ENCODE data around the gene KRT81.
"Not testable (repeated sequence)": the region's sequence is repeated elsewhere in the genome, so short reads cannot be mapped to it uniquely, and the experiment has no call there.

Gene KRT81

GRCh38 chr12:52274521-52275120 is 16.7 kb downstream of the KRT81 start, which contains the start of gene KRT86:
Gene KRT86, plus strand, starts transcription at chr12:52274645. Its CDS starts 27,272 bp downstream, at chr12:52301917.
- no peak for DNase-seq (ENCODE audit: low read depth in 3 of 3)

- no peak for DNase-seq (ENCODE audit: low read depth in 3 of 3)
These were observed 20.2 kb downstream of the KRT81 start for GRCh38 chr12:52271158-52271557.

GRCh38 chr12:52270541-52271070 is 20.7 kb downstream of the KRT81 start:
- DNase-seq (ENCODE audit: low read depth in 3 of 3) = no peak

GRCh38 chr12:52268212-52268611 is 23.1 kb downstream of the KRT81 start:
- no peak for DNase-seq (ENCODE audit: low read depth in 3 of 3)

- DNase-seq (ENCODE audit: low read depth in 3 of 3) = no peak
These were observed 23.6 kb downstream of the KRT81 start for GRCh38 chr12:52267699-52268098.

GRCh38 chr12:52267266-52267665 is 24.1 kb downstream of the KRT81 start:
- no peak for DNase-seq (ENCODE audit: low read depth in 3 of 3)

GRCh38 chr12:52266514-52266913 is 24.8 kb downstream of the KRT81 start:
- no peak for DNase-seq (ENCODE audit: low read depth in 3 of 3)

GRCh38 chr12:52264435-52264825 is 26.9 kb downstream of the KRT81 start:
- DNase-seq (ENCODE audit: low read depth in 3 of 3) = no peak

- no peak for DNase-seq (ENCODE audit: low read depth in 3 of 3)
These were observed 27.4 kb downstream of the KRT81 start for GRCh38 chr12:52263761-52264434.

- DNase-seq (ENCODE audit: low read depth in 3 of 3) = no peak
These were observed 29.0 kb downstream of the KRT81 start for GRCh38 chr12:52262286-52262685.

GRCh38 chr12:52261208-52261484 is 30.2 kb downstream of the KRT81 start:
- no peak for DNase-seq (ENCODE audit: low read depth in 3 of 3)

- DNase-seq (ENCODE audit: low read depth in 3 of 3) = no peak
These were observed 30.8 kb downstream of the KRT81 start for GRCh38 chr12:52260361-52261207.

GRCh38 chr12:52259657-52260243 is 31.6 kb downstream of the KRT81 start:
- no peak for DNase-seq (ENCODE audit: low read depth in 3 of 3)

- DNase-seq (ENCODE audit: low read depth in 3 of 3) = no peak
These were observed 32.9 kb downstream of the KRT81 start for GRCh38 chr12:52258335-52258901.

- not testable (repeated sequence) for DNase-seq (ENCODE audit: low read depth in 3 of 3)
These were observed 33.4 kb downstream of the KRT81 start for GRCh38 chr12:52257922-52258321.

GRCh38 chr12:52257074-52257551 is 34.2 kb downstream of the KRT81 start:
- no peak for DNase-seq (ENCODE audit: low read depth in 3 of 3)

GRCh38 chr12:52256584-52256935 is 34.8 kb downstream of the KRT81 start:
- DNase-seq (ENCODE audit: low read depth in 3 of 3) = no peak

- no peak for DNase-seq (ENCODE audit: low read depth in 3 of 3)
These were observed 35.3 kb downstream of the KRT81 start for GRCh38 chr12:52255926-52256583.

GRCh38 chr12:52254965-52255751 is 36.2 kb downstream of the KRT81 start:
- DNase-seq (ENCODE audit: low read depth in 3 of 3) = no peak

GRCh38 chr12:52254180-52254964 is 37.0 kb downstream of the KRT81 start:
- DNase-seq (ENCODE audit: low read depth in 3 of 3) = no peak
